NCI-H2081 treated with DMSO at 0.1 percent for 48 hours (cell line): ENCODE results near the gene VHLL.

Experiments
- DNase-seq: peaks from one replicate; lab custom pipeline; 2025; lab: John Stamatoyannopoulos, UW

The VHLL gene

GRCh38 chr1:156253634-156254033 is 45.5 kb downstream of the VHLL start:
- DNase-seq, result no peak

- DNase-seq, result no peak
Measured at GRCh38 chr1:156251527-156251926, 47.6 kb downstream of the VHLL start.

GRCh38 chr1:156249593-156249992 is 49.5 kb downstream of the VHLL start:
- no peak for DNase-seq
